ENCODE measurements around the gene HLCS. TPM values are rescaled to one million over a fixed set of nuclear protein-coding genes. Genes with fewer than 3 reads are reported as not detected.

HLCS gene
- total RNA-seq, 2 experiments from 2014 or later, result 12.5 to 15.5 TPM

- POLR2A ChIA-PET, result no interaction called here
- no peaks in the 10 kb centered on the region for H3K9me3 Mint-ChIP-seq
- no peak overlapping the region for H3K27ac Mint-ChIP-seq
- ATAC-seq, result no peak
- CTCF ChIA-PET, result no interaction called here
- H3K36me3 Mint-ChIP-seq (ENCODE audit: low read depth), result no peaks in the 10 kb centered on the region
- DNase-seq, result no peak
- H3K4me1 Mint-ChIP-seq (ENCODE audit: low read depth), result no peaks in the 10 kb centered on the region
- H3K4me3 Mint-ChIP-seq, result no peak overlapping the region
- TF ChIP-seq CTCF (IDR thresholded peaks at IDR 0.05), result no peak
- intact Hi-C loops (cut with micrococcal nuclease), result no loop called here
- peaks cover 7% of the 10 kb centered on the region for H3K27me3 Mint-ChIP-seq
Measured at GRCh38 chr21:36733857-36734256, 232.6 kb downstream of the HLCS start.

- H3K27ac Mint-ChIP-seq, result no peak overlapping the region
- CTCF ChIA-PET, result interaction anchor here (1.0 kb wide), 1 partner anchor 26 kb away, joined by 4 read pairs; no protein-coding TSS in a partner anchor
- intact Hi-C loops (cut with micrococcal nuclease), result no loop called here
- H3K27me3 Mint-ChIP-seq, result peaks cover 7% of the 10 kb centered on the region
- POLR2A ChIA-PET, result no interaction called here
- ATAC-seq, result no peak
- no peaks in the 10 kb centered on the region for H3K36me3 Mint-ChIP-seq (ENCODE audit: low read depth)
- H3K4me3 Mint-ChIP-seq, result no peak overlapping the region
- no peak for TF ChIP-seq CTCF (IDR thresholded peaks at IDR 0.05)
- H3K4me1 Mint-ChIP-seq (ENCODE audit: low read depth), result no peaks in the 10 kb centered on the region
- no peak for DNase-seq
- no peaks in the 10 kb centered on the region for H3K9me3 Mint-ChIP-seq
Measured at GRCh38 chr21:36732761-36733160, 233.7 kb downstream of the HLCS start.

GRCh38 chr21:36732217-36732616 is 234.3 kb downstream of the HLCS start:
- Mint-ChIP-seq H3K27me3 (peaks cover 7% of the 10 kb centered on the region), H3K4me3 (no peak overlapping the region), H3K36me3 (ENCODE audit: low read depth) (no peaks in the 10 kb centered on the region), H3K27ac (no peak overlapping the region), H3K9me3 (no peaks in the 10 kb centered on the region), H3K4me1 (ENCODE audit: low read depth) (no peaks in the 10 kb centered on the region)
- CTCF ChIA-PET, result no interaction called here
- TF ChIP-seq CTCF (IDR thresholded peaks at IDR 0.05), result no peak
- DNase-seq, result no peak
- POLR2A ChIA-PET, result no interaction called here
- ATAC-seq, result no peak
- intact Hi-C loops (cut with micrococcal nuclease), result no loop called here

- Mint-ChIP-seq H3K9me3 (no peaks in the 10 kb centered on the region), H3K27ac (no peak overlapping the region), H3K4me3 (no peak overlapping the region), H3K27me3 (peaks cover 7% of the 10 kb centered on the region), H3K4me1 (ENCODE audit: low read depth) (no peaks in the 10 kb centered on the region), H3K36me3 (ENCODE audit: low read depth) (no peaks in the 10 kb centered on the region)
- ATAC-seq, result no peak
- TF ChIP-seq CTCF (IDR thresholded peaks at IDR 0.05), result no peak
- no peak for DNase-seq
- POLR2A ChIA-PET, result no interaction called here
- CTCF ChIA-PET, result no interaction called here
- intact Hi-C loops (cut with micrococcal nuclease), result no loop called here
Measured at GRCh38 chr21:36730291-36731281, 235.9 kb downstream of the HLCS start.

- POLR2A ChIA-PET, result no interaction called here
- intact Hi-C loops (cut with micrococcal nuclease), result no loop called here
- no peak overlapping the region for H3K4me3 Mint-ChIP-seq
- ATAC-seq (no peak), DNase-seq (no peak)
- H3K4me1 Mint-ChIP-seq (ENCODE audit: low read depth), result no peaks in the 10 kb centered on the region
- CTCF ChIA-PET, result no interaction called here
- H3K27ac Mint-ChIP-seq, result no peak overlapping the region
- peaks cover 3% of the 10 kb centered on the region for H3K27me3 Mint-ChIP-seq
- TF ChIP-seq CTCF (IDR thresholded peaks at IDR 0.05), result no peak
- no peaks in the 10 kb centered on the region for H3K9me3 Mint-ChIP-seq
- H3K36me3 Mint-ChIP-seq (ENCODE audit: low read depth), result no peaks in the 10 kb centered on the region
Measured at GRCh38 chr21:36729310-36729970, 237.0 kb downstream of the HLCS start.

All from activated CD8-positive, alpha-beta T cell treated with anti-CD3 and anti-CD28 coated beads for 36 hours (primary cell).